Astrocyte of the spinal cord (primary cell): ENCODE results near the gene ADGRB3.

ENCODE experiments used
- DNase-seq: peaks from one replicate; pipeline ENCODE4 v3.0.0; 2011; ENCODE audit warnings: low read depth, low spot score
- H3K4me3 ChIP-seq: 2 replicates; pipeline ENCODE4 v1.5.1; 2011; ENCODE audit warnings: low read depth, mild to moderate bottlenecking, low read length, moderate library complexity
- in situ Hi-C: cut with HindIII; loops from 2 replicates; pipeline ENCODE4 v1.10.0; 2017; ENCODE audit warnings: low sequenced_read_pairs
- TF ChIP-seq, protein P1 (sequence below): IDR thresholded peaks from 2 replicates; pipeline ENCODE4 v1.5.1; 2012; ENCODE audit warnings: low read depth, mild to moderate bottlenecking, low read length, inconsistent platforms

Gene ADGRB3

DNA sequence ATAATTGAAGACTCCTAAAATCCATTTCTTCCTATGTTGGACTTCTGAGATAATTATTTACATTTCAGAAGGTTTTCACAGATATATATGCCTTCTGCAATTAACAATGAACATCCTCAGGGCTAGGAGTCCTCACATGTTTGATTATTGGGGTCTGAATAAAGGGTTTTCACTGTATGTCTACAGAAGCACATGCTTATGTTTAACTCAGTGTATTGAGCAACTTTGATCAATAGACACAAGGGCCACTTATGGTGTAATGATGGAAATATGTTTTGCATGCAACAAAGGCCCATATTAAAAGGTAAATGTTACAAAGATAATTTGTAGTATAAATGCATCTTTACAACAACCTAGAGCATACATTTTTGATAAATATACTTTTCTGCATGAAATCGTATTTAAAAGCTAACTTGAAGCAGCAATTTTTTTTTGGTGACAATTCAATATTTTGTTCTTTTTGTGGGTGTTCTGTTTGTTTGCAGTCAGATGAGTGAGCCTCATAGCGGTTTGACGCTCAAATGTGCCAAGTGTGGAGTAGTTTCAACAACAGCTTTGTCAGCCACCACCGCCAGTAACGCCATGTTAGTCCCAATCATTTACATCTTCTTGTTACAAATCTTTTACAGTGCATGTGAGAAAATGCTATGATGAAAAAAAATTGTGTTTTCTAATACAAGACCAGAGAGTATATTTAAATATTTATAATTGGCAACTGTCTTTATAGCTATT is 703.5 kb downstream of the ADGRB3 start:
- DNase-seq = no peak
- TF ChIP-seq, protein P1, sequence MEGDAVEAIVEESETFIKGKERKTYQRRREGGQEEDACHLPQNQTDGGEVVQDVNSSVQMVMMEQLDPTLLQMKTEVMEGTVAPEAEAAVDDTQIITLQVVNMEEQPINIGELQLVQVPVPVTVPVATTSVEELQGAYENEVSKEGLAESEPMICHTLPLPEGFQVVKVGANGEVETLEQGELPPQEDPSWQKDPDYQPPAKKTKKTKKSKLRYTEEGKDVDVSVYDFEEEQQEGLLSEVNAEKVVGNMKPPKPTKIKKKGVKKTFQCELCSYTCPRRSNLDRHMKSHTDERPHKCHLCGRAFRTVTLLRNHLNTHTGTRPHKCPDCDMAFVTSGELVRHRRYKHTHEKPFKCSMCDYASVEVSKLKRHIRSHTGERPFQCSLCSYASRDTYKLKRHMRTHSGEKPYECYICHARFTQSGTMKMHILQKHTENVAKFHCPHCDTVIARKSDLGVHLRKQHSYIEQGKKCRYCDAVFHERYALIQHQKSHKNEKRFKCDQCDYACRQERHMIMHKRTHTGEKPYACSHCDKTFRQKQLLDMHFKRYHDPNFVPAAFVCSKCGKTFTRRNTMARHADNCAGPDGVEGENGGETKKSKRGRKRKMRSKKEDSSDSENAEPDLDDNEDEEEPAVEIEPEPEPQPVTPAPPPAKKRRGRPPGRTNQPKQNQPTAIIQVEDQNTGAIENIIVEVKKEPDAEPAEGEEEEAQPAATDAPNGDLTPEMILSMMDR = no peak
- in situ Hi-C loops = no loop called here
- no peak overlapping the region for H3K4me3 ChIP-seq

DNA sequence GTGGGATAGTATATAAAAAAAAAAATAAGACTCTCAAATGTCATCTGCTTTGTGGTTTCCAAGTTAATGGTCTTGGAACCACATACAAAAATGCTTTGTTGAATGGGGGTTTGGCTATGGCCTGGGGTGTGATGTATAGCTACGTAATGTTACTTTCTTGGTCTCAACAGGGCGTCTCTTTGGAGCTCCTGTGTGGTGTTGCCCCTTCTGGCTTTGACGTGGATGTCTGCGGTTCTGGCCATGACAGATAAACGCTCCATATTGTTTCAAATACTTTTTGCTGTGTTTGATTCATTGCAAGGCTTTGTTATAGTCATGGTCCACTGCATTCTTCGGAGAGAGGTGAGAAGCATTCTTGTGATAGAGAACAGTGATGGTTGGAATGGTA is 704.1 kb downstream of the ADGRB3 start:
- TF ChIP-seq, protein P1 = no peak
- DNase-seq = peak; percentile 1
- no peak overlapping the region for H3K4me3 ChIP-seq
- in situ Hi-C loops = no loop called here

DNA sequence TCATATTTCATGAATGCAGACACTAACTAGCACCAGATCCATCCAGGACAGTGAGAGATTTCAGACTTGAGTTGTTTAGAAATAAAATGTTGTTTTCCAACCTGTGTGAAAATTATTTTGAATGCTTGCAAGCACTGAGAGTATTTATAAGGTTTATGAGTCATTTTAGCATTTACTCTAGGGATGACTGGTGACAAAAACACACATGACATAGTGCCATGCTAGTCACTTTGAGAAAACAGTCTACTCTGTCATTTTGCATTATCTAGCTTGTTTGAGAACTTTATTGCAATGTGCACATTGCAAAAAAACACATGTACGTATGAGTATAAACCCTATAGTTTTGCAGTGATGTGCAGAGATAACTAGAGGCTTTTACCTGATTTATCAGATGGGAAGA is 705.1 kb downstream of the ADGRB3 start:
- H3K4me3 ChIP-seq = no peak overlapping the region
- in situ Hi-C loops = no loop called here
- DNase-seq = no peak
- TF ChIP-seq, protein P1 = no peak

DNA sequence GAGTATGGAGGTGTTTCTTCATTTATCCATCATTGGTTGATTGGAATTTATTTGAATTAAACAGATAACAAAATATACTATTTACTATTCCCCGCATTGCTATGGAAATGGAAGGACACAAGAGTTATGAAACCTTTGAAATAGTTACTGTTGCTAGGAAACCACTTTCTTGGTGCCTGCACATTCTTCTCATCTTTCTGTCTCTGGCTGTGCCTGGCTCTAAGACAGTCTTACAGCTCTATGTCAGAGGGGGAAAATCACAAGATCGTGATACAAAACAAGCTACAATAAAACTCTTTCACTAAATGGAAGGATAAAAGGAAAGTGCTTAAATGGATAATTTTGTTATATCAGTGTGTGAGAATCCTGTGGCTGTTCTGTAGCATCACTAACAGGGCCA is 708.8 kb downstream of the ADGRB3 start:
- DNase-seq = peak; percentile 1
- TF ChIP-seq, protein P1 = no peak
- in situ Hi-C loops = no loop called here
- no peak overlapping the region for H3K4me3 ChIP-seq

DNA sequence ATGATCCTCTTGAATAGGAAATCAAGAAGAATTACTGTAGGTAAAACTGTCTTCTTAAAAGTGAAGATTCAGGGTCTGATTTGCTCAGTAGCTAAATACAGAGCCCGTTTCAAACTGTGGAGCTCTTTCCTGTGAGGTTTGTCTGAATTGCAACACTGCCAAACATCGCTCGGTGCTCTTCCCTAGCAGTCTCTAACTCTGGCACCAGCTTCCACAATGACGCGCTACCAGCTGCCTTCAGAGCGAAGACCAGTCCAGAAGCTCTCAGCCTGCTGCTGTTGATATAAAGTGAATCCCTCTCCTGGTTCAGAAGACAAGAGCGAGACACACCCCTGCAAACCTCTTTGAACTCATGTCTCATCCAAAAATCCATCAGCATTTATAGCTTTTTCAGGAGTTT is 714.7 kb downstream of the ADGRB3 start:
- TF ChIP-seq, protein P1 = no peak
- no peak for DNase-seq
- in situ Hi-C loops = no loop called here
- no peak overlapping the region for H3K4me3 ChIP-seq

DNA sequence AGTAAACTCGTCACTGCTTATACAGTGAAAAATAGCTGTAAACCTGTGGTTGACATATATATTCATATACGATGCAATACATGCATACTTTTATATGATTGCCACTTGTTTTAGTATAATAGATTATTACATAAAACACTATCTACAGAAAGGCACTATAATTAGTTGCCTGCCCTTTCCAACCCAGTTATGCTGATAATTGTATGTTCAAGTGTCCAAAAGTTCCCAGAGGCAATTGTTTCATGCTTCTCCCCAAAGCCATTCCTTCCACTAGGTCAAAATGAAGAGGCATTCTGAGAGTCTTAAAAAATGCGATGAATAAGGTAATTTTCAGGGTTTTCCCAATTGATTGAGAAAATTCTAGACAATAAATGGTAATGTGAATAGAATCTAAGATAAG is 727.1 kb downstream of the ADGRB3 start:
- TF ChIP-seq, protein P1 = no peak
- in situ Hi-C loops = no loop called here
- DNase-seq = no peak
- H3K4me3 ChIP-seq = no peak overlapping the region
